ENCODE measurements around the gene CLUH. TPM values are rescaled to one million over a fixed set of nuclear protein-coding genes. Genes with fewer than 3 reads are reported as not detected.

The CLUH gene
- polyA plus RNA-seq, 2 of the 4 experiments (the other 2 are of a cell fraction), result 23.6 to 93.1 TPM

GRCh38 chr17:2695961-2696760 is 15.4 kb downstream of the CLUH start:
- ATAC-seq (no peak), DNase-seq (ENCODE audit: low read depth in 1 of 2, low spot score in 1 of 2) (no peak), FAIRE-seq (no peak)
- WGBS (ENCODE audit: missing lambda C conversion rate), result 94% methylated on average over 35 of the region's 36 CpGs
- Histone ChIP-seq H3K9me3 (no peaks in the 10 kb centered on the region), H3K27ac (no peak overlapping the region), H3K4me1 (no peaks in the 10 kb centered on the region), H3K4me3 (no peak overlapping the region), H3K4me2 (no peak overlapping the region)
- ChIA-PET POLR2A (no interaction called here), CTCF (interaction anchor here (0.6 to 4.7 kb wide), 9 partner anchors 8 to 314 kb away, joined by 3 to 24 read pairs (median 6); no protein-coding TSS in a partner anchor)
- TF ChIP-seq GATA3 (IDR thresholded peaks at IDR 0.05; ENCODE audit: borderline replicate concordance) (no peak), BCL3 (IDR thresholded peaks at IDR 0.05) (no peak)

- ATAC-seq, result no peak
- 95% methylated on average over 28 of the region's 28 CpGs for WGBS (ENCODE audit: missing lambda C conversion rate)
- H3K9me3 ChIP-seq, result no peaks in the 10 kb centered on the region
- CTCF ChIA-PET, result interaction anchor here (0.6 to 4.7 kb wide), 10 partner anchors 8 to 313 kb away, joined by 3 to 24 read pairs (median 5); no protein-coding TSS in a partner anchor
- H3K27ac ChIP-seq, result no peak overlapping the region
- no peak for DNase-seq (ENCODE audit: low read depth in 1 of 2, low spot score in 1 of 2)
- POLR2A ChIA-PET, result no interaction called here
- H3K4me3 ChIP-seq, result no peak overlapping the region
- no peak for FAIRE-seq
- H3K4me2 ChIP-seq, result no peak overlapping the region
- H3K4me1 ChIP-seq, result no peaks in the 10 kb centered on the region
- TF ChIP-seq KDM1A (IDR thresholded peaks at IDR 0.05; ENCODE audit: low read depth) (no peak), MYC (IDR thresholded peaks at IDR 0.05; ENCODE audit: borderline replicate concordance, low read length) (no peak), HMGXB4 (CRISPR knock-in tag; IDR thresholded peaks at IDR 0.05; ENCODE audit: borderline replicate concordance) (no peak), POLR2A (IDR thresholded peaks at IDR 0.05; ENCODE audit: low read length) (no peak), FOXS1 (CRISPR knock-in tag; IDR thresholded peaks at IDR 0.05) (no peak), RNF2 (IDR thresholded peaks at IDR 0.05; ENCODE audit: borderline replicate concordance, low read depth) (no peak), NR3C1 (IDR thresholded peaks at IDR 0.05) (no peak), MAX (IDR thresholded peaks at IDR 0.05) (no peak), ZNF302 (CRISPR knock-in tag; IDR thresholded peaks at IDR 0.05) (no peak), CHD2 (IDR thresholded peaks at IDR 0.05; ENCODE audit: low read length, partially characterized antibody) (no peak), NPAS2 (CRISPR knock-in tag; IDR thresholded peaks at IDR 0.05; ENCODE audit: borderline replicate concordance) (no peak), CHD4 (IDR thresholded peaks at IDR 0.05; ENCODE audit: borderline replicate concordance) (no peak), EP300 (IDR thresholded peaks at IDR 0.05) (no peak), RFX5 (IDR thresholded peaks at IDR 0.05) (no peak), HOXA7 (CRISPR knock-in tag; IDR thresholded peaks at IDR 0.05) (no peak), RAD21 (conservative IDR thresholded peaks at IDR 0.05 in 1 of 2, IDR thresholded peaks at IDR 0.05 in 1 of 2) (no peak), ZSCAN20 (CRISPR knock-in tag; IDR thresholded peaks at IDR 0.05) (no peak), GATA3 (IDR thresholded peaks at IDR 0.05; ENCODE audit: borderline replicate concordance) (no peak)
Measured at GRCh38 chr17:2695243-2695960, 16.2 kb downstream of the CLUH start.

Measured in A549 (cell line).